Peyer's patch (tissue), 4 donors: Measurements from ENCODE around the gene STING1.
"Not testable (repeated sequence)": the region's sequence is repeated elsewhere in the genome, so short reads cannot be mapped to it uniquely, and the experiment has no call there.

ENCODE experiments used
- POLR2A ChIP-seq, 2 donors: fragments of 450-650 bp; IDR thresholded peaks; one replicate each; pipeline ENCODE4 v1.5.1; 2017; ENCODE audit warnings: antibody characterized with exemption in 2 of 2, mild to moderate bottlenecking in 2 of 2, moderate library complexity in 2 of 2
- TF ChIP-seq, protein P1 (sequence below), 6 experiments: fragments of 450-650 bp in 4 of 6; fragments of 200-600 bp in 2 of 6; sonication (generic) in 1 of 6; IDR thresholded peaks; one replicate each; pipeline ENCODE4 v1.5.1; 2017 to 2019; ENCODE audit warnings: antibody characterized with exemption in 6 of 6, mild to moderate bottlenecking in 3 of 6, moderate library complexity in 1 of 6

DNA sequence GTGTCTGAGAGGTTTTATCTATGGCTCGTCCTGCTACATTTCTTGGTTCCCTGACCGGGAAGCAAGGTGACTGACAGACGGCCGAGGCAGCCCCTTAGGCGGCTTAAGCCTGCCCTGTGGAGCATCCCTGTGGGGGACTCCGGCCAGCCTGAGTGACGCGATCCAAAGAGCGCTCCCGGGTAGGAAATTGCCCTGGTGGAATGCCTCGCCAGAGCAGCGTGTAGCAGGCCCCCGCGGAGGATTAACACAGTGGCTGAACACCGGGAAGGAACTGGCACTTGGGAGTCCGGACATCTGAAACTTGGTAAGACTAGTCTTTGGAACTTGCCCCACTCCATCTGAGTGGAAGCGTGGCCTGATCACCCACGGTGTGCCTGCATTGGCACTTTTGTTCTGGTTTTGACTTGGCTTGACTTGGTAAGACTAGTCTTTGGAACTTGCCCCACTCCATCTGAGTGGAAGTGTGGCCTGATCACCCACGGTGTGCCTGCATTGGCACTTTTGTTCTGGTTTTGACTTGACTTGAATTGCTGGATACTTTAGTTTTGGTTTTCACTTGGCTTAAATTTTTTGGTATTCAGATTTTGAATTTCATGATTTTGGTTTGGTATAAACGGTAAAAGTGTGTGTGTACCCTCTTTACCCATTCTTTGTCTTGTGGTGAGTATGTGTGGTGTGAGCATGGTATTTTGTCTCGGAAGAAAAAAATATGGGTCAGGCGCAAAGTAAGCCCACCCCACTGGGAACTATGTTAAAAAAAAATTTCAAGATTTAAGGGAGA, 43.9 kb upstream of the STING1 start:
- TF ChIP-seq POLR2A (IDR thresholded peaks at IDR 0.05) = not testable (repeated sequence)
- TF ChIP-seq, protein P1, sequence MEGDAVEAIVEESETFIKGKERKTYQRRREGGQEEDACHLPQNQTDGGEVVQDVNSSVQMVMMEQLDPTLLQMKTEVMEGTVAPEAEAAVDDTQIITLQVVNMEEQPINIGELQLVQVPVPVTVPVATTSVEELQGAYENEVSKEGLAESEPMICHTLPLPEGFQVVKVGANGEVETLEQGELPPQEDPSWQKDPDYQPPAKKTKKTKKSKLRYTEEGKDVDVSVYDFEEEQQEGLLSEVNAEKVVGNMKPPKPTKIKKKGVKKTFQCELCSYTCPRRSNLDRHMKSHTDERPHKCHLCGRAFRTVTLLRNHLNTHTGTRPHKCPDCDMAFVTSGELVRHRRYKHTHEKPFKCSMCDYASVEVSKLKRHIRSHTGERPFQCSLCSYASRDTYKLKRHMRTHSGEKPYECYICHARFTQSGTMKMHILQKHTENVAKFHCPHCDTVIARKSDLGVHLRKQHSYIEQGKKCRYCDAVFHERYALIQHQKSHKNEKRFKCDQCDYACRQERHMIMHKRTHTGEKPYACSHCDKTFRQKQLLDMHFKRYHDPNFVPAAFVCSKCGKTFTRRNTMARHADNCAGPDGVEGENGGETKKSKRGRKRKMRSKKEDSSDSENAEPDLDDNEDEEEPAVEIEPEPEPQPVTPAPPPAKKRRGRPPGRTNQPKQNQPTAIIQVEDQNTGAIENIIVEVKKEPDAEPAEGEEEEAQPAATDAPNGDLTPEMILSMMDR (IDR thresholded peaks at IDR 0.05) = not testable (repeated sequence)
